ENCODE results near the gene ITPRIP.

Gene ITPRIP

GRCh38 chr10:104326991-104327610 lies 11.2 kb downstream of the ITPRIP start:
- no peak for DNase-seq (ENCODE audit: low read depth)

GRCh38 chr10:104325436-104326435 lies 12.5 kb downstream of the ITPRIP start:
- DNase-seq (ENCODE audit: low read depth) = no peak

- DNase-seq (ENCODE audit: low read depth) = no peak
Measured at GRCh38 chr10:104324931-104325330, 13.3 kb downstream of the ITPRIP start.

- DNase-seq (ENCODE audit: low read depth) = no peak
Measured at GRCh38 chr10:104324221-104324686, 14.0 kb downstream of the ITPRIP start.

- DNase-seq (ENCODE audit: low read depth) = no peak
Measured at GRCh38 chr10:104323760-104324201, 14.5 kb downstream of the ITPRIP start.

GRCh38 chr10:104323085-104323484 lies 15.2 kb downstream of the ITPRIP start:
- no peak for DNase-seq (ENCODE audit: low read depth)

GRCh38 chr10:104322416-104322782 lies 15.9 kb downstream of the ITPRIP start:
- no peak for DNase-seq (ENCODE audit: low read depth)

GRCh38 chr10:104321725-104322415 lies 16.4 kb downstream of the ITPRIP start:
- DNase-seq (ENCODE audit: low read depth) = no peak

GRCh38 chr10:104321226-104321625 lies 17.0 kb downstream of the ITPRIP start:
- no peak for DNase-seq (ENCODE audit: low read depth)

- no peak for DNase-seq (ENCODE audit: low read depth)
Measured at GRCh38 chr10:104318810-104319741, 19.2 kb downstream of the ITPRIP start.

- no peak for DNase-seq (ENCODE audit: low read depth)
Measured at GRCh38 chr10:104318326-104318725, 19.9 kb downstream of the ITPRIP start.

GRCh38 chr10:104317726-104318299 lies 20.5 kb downstream of the ITPRIP start:
- DNase-seq (ENCODE audit: low read depth) = no peak

- DNase-seq (ENCODE audit: low read depth) = no peak
Measured at GRCh38 chr10:104317269-104317710, 21.0 kb downstream of the ITPRIP start.

- no peak for DNase-seq (ENCODE audit: low read depth)
Measured at GRCh38 chr10:104316321-104317099, 21.8 kb downstream of the ITPRIP start.

GRCh38 chr10:104315486-104315921 lies 22.8 kb downstream of the ITPRIP start:
- no peak for DNase-seq (ENCODE audit: low read depth)

GRCh38 chr10:104314591-104315485 lies 23.4 kb downstream of the ITPRIP start:
- DNase-seq (ENCODE audit: low read depth) = no peak

GRCh38 chr10:104311184-104311720 lies 27.0 kb downstream of the ITPRIP start:
- DNase-seq (ENCODE audit: low read depth) = no peak

All from stimulated activated CD4-positive, alpha-beta T cell treated with anti-CD3 and anti-CD28 coated beads, Interleukin-2, amount 100 ng/mL, for 4 hours (primary cell).